ENCODE data around the gene CLDND1.

DNA sequence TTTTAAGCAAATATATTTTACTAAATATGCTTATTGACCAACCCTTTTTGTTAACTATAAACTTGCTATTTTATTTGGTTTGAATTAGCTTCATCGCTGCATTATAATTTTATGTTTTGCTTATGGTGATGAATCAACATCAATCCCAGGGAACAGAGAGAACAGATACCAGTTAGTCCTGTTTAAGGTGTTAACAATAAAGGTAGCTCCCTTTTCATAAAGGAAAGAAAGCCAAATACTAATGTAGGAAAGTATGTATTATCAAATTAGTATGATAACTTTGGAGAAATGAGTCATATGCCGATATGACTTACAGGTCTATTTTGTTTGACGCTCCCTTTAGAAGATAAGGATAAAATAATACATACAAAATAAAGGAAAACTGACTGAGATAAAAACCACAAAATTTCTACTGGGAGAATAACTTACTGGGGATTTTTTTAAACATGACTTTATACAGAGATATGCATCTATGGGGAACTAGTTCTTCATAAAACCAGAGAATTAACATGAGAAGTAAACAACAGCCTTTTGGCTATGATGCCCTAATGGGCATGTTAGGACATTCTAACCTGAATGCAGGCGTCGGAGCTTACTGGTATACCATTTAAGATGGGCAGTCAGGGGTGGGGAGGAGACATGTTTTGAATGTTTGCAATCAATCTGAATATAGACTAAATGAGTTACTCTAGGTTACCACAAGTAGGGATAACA lies 20.7 kb downstream of the CLDND1 start:
- TF ChIP-seq, protein P1, sequence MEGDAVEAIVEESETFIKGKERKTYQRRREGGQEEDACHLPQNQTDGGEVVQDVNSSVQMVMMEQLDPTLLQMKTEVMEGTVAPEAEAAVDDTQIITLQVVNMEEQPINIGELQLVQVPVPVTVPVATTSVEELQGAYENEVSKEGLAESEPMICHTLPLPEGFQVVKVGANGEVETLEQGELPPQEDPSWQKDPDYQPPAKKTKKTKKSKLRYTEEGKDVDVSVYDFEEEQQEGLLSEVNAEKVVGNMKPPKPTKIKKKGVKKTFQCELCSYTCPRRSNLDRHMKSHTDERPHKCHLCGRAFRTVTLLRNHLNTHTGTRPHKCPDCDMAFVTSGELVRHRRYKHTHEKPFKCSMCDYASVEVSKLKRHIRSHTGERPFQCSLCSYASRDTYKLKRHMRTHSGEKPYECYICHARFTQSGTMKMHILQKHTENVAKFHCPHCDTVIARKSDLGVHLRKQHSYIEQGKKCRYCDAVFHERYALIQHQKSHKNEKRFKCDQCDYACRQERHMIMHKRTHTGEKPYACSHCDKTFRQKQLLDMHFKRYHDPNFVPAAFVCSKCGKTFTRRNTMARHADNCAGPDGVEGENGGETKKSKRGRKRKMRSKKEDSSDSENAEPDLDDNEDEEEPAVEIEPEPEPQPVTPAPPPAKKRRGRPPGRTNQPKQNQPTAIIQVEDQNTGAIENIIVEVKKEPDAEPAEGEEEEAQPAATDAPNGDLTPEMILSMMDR (IDR thresholded peaks at IDR 0.05) = no peak
- no peak for TF ChIP-seq POLR2A (IDR thresholded peaks at IDR 0.05)
